GM04503 (cell line): ENCODE results near the gene EPHB3.

ENCODE experiments used
- DNase-seq: peaks from one replicate; pipeline ENCODE4 v3.0.0-alpha.2; 2012; ENCODE audit warnings: low read depth

EPHB3 gene

DNA sequence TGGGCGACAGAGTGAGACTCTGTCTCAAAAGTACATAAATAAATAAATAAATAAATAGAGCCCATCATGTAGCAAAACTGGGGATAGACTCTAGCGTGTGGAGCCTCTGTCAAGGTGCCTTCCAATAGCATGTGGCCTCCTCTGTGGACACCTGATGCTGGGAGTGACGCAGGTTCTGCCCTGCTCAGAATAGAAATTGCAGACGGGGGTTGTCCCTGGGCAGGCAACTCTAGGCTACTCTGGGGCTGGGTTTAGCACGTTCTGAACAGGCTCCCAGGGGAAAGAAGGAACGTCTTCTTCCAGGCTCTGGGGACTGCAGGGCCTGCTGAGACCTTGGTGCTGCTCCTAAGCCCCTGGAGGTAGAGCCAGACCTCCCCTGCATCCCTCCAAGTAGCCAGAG lies 65.3 kb downstream of the EPHB3 start:
- no peak for DNase-seq

DNA sequence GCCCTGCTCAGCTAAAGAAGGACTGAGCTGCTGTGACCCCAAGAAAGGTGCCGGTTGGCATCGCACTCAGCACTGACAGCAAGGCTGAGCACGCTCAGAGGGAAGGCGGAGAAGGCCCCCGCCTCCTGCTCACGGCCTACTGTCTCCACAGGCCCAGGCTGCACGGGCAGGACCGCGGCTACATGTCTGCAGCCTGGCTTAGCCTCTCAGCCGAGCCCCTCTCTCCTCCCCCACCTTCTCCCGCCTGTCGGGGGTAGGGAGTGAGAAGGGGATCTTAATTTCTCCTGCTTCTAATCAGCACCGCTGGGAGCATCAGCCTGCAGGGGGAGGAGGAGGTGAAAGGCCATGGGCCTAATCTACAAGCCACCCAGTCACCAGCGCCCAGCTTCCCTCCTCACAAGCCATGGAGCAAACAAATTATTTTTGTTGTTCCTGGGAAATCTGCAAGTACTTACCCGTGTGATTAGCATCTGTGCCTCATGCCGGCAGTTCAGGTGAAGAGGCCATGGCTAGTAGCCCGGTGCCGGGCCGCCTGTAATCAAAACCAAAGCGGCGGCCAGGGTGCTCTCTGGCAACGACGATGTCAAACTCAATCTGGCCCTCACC lies 68.1 kb downstream of the EPHB3 start:
- DNase-seq = no peak

DNA sequence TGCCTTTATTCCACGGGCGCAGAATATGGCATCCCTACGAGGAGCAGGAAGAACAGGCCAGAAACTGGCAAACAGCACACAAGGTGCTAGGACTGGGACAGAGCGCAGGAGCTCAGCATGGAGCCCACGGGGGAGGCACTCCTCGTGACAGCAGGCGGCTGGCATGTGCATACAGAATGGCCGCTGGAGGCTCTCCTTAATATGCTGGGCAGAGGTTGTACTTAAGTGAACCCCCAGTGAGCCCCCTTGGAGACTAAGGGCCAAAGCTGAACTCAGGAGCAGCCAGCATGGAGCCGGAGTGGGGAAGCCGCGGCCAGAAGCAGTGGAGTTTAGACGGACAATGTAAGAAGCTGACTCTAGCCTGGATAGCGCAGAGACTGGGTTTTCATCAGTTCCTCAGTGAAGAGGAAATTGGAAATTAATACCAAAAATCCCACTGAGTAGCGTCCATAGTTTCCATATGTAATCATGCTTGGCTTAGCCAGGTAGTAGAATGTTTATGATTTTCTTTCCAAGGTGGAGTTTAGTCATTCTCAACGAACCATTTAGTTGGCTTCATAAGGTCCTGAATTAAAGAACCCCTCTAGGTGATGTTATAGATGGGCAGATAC lies 69.4 kb downstream of the EPHB3 start:
- DNase-seq = no peak

DNA sequence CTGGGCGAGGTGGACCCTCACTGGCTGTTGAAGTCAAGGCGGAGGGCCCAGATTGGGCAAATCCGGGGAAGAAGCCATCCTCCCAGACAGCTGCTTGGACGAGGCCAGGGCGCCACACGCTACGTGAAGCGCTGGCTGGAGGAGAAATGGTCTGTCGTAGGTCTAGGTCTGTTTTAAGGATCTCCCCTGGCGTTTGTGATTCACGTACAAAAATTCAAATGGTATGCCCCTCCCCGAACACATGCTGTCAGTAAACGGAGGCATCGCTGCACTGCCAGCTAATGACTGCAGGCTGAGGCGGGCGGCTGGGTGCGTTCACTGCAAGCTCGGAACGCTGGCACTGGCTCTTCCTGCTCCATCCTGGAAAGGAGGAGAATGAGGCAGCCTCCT lies 69.9 kb downstream of the EPHB3 start:
- DNase-seq = no peak
